HG03097 (cell line): ENCODE measurements around the gene SMKR1.
"Not testable (repeated sequence)": the region's sequence is repeated elsewhere in the genome, so short reads cannot be mapped to it uniquely, and the experiment has no call there.

ENCODE experiments used
- ATAC-seq: cut with Tn5 transposase; IDR thresholded peaks from one replicate; pipeline ENCODE4 v1.9.1; 2021; ENCODE audit not compliant: unreplicated experiment, low FRiP score

SMKR1 gene

DNA sequence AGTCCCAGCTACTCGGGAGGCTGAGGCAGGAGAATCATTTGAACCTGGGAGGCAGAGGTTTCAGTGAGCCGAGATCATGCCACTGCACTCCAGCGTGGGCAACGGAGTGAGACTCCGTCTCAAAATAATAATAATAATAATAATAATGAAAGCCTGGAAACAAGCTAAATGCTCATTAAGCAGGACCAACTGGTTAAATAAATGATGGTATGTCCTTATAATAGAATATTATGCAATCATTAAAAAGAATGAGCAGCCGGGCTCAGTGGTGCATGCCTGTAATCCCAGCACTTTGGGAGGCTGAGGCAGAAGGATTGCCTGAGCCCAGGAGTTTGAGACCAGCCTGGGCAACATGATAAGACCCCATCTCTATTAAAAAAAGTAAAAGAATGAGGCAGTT, 21.0 kb upstream of the SMKR1 start:
- not testable (repeated sequence) for ATAC-seq

DNA sequence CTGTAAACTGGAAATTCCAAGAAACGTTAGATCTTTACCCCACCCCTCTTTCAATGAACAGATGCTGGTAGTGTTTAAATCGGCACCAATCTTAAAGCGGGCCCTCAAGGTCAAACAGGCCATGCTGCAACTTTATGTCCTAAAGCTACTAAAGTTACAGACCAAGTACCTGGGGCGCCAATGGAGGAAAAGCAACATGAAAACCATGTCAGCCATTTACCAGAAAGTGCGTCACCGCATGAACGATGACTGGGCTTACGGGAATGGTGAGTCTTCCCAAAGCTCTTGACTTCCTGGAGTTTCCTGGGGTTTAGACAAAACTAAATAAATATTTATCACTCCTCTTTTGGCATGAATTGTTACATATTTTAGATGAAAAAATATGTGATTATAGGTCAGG, 19.6 kb upstream of the SMKR1 start:
- ATAC-seq = no peak

DNA sequence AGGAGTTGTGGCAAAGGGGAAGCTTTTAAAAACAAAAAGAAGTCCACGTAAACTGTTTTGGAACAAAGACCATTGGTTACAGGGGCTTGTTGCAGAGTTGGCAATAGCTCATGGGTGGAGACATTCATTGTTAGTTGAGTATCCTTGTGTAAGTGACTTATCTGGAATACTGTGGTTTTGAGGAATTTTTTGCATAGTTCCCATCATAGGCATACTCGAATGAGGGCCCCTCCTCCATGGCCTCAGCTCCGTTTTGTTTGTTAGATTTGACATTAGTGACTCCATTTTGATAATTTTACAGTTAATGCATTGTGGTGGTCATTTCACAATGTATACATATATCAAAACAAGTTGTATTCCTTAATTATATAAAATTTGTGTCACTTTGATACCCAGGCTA, 12.8 kb upstream of the SMKR1 start:
- no peak for ATAC-seq

DNA sequence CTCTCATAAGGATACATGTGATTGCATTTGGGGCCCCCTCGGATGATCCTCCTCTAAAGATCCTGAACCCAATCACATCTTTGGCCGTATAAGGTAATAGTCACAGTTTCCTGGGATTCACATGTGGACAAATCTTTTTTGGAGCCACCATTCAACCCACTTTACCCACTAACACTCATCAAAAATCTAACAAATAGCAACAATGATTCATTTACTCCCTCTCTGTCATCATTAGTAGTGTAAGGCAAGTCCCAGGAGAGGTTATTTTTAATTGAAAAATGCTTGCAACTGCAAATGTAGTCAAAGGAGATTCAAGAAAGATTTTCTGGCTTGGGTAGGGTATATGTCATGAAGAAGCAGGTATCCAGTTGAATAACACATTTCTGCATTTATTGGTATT, 9.9 kb upstream of the SMKR1 start:
- no peak for ATAC-seq

DNA sequence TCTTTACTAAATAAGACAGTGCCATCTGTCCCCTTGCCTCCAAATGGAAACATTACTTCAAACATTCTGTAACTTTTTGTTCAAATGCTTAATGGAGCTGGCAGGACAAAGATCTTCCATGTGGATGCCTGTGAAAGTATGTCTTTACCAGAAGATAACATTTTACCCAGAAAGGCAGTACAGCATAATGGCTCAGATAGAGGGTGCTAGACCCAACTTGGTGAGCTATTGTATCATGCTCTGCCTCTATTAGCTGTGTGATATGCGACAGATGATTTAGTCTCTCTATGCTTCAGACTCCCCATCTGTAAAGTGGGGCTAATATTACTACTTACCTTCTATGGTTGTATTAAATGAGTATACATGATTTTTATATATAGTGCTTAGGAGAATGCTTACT, 8.8 kb upstream of the SMKR1 start:
- no peak for ATAC-seq

DNA sequence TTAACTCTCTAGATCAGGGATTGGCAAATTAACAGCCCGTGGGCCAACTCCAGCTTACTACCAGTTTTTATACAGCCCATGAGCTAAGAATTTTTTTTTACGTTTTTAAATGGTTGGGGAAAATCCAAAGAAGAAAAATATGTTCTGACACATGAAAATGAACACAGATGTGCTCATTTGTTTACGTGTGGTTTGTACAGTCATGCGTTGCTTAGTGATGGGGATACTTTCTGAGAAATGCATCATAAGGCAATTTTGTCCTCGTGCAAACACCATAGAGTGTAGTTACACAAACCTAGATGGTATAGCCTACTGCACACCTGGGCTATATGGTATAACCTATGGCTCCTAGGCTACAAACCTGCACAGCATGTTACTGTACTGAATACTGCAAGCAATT, 8.3 kb upstream of the SMKR1 start:
- ATAC-seq = no peak

DNA sequence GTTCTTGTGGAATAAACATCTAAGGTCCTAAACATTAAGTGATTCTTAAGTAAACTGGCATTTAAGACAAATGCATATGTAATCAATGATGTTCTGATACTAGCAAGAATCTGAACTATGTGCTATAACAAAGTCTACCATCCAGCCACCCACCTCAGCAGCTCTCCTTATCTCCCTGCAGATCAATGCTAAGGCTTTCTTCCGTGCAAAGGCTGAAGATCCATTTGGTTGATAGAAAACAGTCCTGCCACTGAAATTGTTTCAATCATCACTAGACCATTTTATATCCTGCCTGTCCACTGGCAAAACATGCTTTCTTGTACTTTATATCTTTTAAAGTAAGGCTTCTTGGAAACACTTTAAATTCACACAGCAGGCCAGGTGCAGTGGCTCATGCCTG, 6.3 kb upstream of the SMKR1 start:
- no peak for ATAC-seq

DNA sequence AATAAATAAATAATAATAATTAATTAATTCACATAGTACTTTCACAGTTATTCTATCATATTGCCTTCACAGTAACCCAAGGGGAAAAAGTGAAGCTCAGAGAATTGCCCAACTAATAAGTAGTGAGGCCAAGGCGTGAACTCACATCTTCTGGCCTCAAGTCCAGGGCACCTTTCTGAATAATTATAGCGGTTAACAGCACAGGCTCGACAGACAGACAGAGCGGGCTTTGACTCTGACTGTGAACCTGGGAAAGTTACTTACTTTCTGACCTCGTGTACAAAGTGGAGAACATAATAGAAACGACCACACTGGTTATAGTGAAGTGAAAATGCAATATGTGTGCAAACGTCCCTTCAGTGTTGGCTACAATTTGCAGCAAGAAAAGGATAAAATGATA, 5.7 kb upstream of the SMKR1 start:
- no peak for ATAC-seq

DNA sequence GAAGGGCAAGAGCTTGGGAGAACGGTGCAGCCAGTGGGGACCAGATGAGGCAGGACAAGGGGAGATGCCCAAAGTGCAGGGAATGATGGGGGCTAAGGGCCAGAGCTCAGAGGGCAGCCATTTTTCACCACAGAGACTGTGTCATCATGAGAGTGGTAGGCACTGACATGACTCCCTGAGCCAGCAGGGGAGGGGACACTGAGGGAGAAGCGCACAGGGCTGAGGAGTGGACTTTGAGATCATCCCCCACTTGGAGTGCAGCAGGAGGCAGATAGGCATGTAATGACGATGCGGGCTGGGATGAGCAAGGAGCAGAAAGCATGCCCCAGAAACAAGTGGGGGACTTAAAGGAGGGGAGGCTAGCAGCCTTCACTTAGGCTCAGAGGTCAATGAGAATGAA, 5.2 kb upstream of the SMKR1 start:
- no peak for ATAC-seq

DNA sequence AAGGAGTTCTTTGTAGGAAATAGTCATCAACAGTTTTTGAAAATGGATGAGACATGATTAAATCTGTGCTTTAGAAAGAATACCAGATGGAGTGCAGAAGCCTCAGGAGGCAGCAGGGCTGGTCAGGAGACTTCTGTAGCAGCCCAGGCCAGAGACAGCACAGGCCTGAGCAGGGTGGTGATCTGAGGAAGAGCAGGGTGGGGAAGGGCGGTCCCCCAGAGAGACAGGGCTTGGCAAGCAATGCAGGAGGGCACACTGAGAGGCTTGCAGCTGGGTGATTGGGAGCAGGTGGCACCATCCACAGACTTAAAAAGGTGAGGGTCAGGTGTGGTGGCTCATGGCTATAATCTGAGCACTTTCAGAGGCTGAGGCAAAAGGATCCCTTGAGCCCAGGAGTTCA, 4.3 kb upstream of the SMKR1 start:
- no peak for ATAC-seq

DNA sequence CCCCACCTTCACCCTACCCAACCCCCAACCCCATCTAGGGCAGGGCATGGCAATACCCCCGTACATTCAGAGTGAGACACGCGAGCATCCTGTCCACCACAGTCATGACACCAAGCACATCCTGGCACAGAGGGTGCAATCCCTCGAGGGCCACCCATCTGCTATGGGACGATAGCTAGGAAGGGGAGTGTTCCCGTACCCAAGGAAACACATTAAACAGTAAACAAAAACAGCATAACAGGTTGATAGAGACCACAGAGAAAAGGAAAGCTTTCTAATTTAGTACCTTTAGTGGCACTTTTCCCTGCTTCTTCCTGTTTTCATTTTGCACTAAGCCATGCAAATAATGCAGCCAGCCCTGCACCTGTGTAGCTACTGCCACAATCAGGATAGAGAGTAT, 2.3 kb upstream of the SMKR1 start:
- no peak for ATAC-seq

DNA sequence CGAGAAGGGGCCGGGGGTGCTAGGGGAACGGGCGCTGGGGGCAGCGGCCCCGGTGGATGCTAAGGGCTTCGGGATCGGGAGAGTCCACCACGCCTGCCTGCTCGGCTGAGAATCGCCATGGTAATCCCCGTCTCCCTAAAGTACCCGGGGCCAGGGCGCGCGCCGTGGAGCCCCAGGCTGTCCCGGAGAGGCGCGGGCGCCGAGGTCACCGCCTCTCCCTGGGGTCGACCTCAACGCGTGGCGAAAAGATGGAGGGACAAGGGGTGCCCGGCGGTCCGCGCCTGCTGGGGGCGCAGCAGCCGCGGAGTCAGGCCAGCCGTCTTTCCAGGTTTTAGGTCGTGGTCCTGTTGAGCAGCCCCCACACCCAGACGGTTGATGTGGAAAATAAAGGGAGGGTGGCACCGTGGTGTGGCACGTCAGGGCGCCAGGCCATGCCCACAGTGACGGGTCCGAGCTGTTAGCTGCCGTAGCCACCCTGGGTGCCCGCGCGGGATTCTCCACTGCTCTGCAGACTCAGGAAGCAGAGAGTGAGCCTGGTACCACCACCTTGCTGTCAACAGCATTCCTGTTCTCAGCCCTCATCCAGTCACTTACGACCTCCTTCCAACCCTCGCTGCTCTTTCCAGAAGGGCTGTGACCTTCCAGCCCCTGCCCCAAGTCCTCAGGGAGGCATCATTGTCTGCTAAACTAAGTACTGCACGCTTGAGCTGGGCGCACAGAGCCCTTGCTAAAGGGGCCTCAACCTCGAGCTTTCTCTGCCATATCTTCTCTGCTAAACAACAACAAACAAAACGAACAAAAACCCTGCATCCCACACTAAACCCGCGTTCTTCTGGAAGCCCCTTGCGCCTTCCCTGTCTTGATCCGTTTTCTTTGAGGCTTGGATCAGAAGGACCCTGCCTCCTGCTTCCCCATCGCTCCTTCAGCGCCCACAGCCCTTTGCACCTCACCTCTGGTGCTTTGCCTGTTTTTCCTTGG, 666 bp downstream of the SMKR1 start:
- peak; percentile 14 for ATAC-seq

DNA sequence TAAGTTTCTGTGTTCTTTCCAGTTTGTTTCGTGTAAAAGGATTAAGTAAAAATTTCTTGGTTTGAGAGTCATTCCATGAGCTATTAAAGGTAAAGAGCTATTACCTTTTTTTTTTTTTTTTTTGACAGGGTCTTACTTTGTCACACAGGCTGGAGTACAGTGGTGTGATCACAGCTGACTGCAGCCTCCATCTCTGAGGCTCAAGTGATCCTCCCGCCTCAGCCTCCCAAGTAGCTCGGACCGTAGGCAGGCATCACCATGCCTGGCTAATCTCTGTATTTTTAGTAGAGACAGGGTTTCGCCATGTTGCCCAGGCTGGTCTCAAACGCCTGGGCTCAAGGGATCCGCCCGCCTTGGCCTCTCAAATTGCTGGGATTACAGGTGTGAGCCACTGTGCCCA, 1.4 kb downstream of the SMKR1 start:
- no peak for ATAC-seq

DNA sequence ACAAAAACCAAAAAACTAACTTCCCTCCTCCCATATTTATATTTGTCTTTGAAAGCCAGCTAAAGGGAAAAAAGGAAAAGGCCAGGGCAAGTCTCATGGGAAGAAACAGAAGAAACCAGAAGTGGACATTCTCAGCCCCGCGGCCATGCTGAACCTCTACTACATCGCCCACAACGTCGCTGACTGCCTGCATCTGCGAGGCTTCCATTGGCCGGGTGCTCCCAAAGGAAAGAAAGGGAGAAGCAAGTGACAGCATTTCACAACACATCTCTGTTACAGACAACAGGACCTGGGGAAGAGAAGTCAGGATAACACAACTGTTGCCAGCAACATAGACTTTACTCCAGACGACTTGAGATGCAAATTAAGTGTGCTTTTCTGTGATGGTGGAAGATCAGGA, 9.9 kb downstream of the SMKR1 start:
- no peak for ATAC-seq

DNA sequence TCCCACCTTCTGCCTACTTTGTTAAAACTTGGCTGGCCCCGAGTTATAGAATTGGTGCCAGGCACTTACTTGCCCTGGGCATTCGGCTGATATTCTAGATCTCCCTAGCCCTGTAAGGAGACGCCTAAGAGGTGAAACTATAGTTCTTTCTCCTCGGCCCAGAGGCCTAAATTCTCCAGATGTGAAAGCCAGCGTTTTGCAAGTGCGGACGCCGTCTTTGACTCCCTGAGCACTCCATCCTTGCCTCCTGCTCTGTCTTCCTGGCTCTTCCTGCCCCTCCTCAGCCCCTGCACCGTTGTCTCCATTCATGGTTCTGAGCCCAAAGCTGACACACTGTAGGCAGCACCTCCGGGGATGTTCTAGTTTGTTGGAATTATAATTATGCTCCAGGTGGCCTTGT, 11.2 kb downstream of the SMKR1 start:
- ATAC-seq = no peak

DNA sequence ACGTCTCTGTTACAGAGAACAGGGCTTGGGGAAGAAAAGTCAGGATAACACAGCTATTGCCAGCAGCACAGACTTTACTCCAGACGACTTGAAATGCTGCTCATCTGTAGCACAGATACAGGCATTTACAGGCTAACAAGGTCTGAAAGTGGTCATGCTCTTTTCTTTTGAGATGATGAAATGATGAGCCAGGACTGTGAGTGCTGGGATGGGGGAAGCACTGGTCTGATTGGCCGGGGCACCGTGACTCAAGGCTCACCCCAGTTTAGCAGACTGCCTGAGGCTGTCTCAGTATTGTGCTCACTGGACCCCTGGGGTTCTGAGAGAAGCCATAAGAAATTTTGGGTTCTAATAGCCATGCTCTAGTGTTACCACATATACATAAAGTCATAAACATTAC, 12.4 kb downstream of the SMKR1 start:
- ATAC-seq = no peak

DNA sequence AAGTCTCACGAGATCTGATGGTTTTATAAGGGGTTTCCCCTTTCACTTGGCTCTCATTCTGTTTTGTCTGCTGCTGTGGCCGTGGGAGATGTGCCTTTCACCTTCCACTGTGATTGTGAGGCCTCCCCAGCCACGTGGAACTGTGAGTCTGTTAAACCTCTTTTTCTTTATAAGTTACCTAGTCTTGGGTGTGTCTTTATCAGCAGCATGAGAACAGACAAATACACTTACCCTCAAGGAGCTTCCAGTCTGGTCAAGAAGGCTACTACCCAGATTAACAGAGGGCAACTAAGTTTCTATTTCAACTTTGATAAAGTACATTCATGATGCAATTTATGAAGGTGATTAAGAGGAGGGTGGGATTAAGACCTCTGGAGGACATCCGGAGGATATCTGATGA, 13.1 kb downstream of the SMKR1 start:
- no peak for ATAC-seq

DNA sequence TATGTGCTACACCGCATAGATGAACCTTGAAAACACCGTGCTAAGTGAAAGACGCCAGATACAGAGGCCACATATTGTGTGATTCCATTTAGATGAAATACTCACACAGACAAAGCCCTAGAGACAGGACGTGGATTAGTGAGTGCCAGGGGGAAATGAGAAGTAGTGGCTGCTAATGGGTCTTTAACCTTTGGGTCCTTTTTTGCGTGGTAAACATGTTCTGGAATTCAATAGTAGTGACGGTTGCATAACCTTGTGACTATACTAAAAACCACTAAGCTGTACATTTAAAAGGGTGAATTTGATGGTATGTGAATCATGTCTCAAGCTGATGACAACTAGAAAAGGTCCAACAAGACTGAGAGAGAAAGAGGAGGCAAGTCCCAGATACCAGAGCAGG, 15.6 kb downstream of the SMKR1 start:
- ATAC-seq = no peak

DNA sequence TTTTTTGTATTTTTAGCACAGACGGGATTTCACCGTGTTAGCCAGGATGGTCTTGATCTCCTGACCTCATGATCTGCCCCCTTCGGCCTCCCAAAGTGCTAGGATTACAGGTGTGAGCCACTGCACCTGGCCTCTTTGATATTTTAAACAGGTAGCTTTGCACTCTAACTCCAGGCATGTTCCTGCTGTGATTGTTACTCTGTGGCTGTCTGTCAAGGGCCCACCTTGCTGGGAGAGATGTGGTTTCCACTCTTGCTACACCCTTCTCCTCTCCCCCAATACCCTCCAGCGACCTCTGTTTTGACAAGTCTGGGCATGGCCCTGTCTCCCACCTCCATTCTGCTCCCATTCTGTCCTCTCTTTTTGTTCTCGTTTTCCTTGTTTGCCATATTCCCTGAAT, 17.1 kb downstream of the SMKR1 start:
- ATAC-seq = no peak

DNA sequence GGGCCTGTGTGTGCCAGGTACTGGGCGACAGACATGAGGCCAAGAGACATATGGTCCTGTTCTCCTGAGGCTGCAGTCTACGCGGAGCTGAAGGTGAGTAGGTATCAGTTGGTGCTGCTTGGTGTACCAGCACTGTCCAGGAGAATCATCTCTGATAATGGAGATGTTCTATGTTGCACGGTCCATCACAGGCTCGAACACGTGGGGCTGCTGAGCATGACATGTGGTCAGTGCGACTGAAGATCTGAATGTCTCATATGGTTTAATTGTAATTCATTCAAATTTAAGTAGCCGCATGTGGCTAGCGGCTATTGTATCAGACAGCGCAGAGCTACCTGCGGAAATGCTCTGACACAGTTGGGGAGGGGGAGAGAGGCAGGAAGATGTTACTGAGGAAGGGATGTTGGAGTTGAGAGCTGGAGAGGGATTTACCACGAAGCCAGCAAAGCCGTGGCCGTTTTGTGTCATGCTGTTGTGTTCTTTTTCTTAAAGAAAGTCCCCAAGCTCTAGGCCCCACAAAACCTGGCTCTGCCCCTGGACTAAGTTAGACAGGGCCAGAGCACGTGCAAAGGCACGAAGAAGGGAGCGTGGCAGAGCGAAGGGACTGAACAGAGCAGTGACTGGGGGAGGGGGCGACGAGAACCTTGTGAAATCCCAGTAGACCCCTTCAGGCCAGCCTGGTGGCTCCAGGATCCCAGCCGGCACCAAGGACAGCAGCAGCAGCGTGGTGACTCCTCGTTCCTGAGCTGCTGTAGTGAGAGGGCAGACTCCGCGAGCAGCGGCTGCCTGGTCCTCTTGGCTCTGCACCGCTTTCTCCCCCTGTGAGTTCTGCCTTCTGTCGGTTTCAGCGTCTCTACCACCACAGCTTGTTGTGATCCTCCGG, 20.0 kb downstream of the SMKR1 start:
- ATAC-seq = no peak

DNA sequence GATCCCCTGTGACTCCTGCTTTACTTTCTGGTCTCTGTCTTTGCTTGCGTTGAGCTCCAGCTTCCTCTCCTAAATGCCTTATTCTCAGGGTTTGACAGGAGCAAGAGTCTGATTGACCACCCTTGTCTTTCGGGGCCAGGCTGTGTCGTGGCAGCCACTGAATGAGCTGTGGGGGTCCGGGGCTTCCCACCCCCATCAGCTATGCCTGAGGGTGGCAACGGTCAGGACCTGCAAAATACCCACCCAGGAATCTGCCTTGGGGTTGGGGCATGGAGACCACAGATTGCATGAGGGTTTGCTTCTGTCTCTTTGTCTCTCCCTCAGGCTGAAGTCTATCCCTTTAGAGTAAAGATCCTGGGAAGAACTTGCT, 20.6 kb downstream of the SMKR1 start:
- no peak for ATAC-seq

DNA sequence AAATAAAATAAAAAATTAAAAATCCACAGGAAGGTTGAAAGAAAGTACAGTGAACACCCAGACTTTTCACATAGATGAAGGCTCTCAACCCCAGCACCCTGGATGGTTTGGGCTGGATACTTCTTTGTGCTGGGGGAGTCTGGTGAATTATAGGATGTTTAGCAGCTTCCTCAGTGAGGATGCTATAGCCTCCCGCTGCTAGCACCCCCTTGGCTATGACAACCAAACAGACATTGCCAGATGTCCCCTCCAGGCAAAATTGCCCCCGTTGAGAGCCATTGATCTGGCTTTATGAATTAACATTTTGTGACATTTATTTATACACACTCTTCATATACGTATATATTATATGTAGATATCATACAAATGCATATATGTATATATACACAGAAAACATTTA, 21.6 kb downstream of the SMKR1 start:
- no peak for ATAC-seq
